GM20000 (cell line): ENCODE data around the gene CUL1.

ENCODE experiments used
- DNase-seq: peaks from one replicate; pipeline ENCODE4 v3.0.0; 2012; ENCODE audit warnings: low spot score
- CTCF ChIP-seq: IDR thresholded peaks from 2 replicates; pipeline ENCODE4 v1.5.1; 2012; ENCODE audit warnings: mild to moderate bottlenecking, control low read depth; ENCODE audit errors: extremely low read depth, missing control alignments

The CUL1 gene

GRCh38 chr7:148783801-148784527 is 85.3 kb downstream of the CUL1 start:
- no peak for DNase-seq
- no peak for TF ChIP-seq CTCF

DNA sequence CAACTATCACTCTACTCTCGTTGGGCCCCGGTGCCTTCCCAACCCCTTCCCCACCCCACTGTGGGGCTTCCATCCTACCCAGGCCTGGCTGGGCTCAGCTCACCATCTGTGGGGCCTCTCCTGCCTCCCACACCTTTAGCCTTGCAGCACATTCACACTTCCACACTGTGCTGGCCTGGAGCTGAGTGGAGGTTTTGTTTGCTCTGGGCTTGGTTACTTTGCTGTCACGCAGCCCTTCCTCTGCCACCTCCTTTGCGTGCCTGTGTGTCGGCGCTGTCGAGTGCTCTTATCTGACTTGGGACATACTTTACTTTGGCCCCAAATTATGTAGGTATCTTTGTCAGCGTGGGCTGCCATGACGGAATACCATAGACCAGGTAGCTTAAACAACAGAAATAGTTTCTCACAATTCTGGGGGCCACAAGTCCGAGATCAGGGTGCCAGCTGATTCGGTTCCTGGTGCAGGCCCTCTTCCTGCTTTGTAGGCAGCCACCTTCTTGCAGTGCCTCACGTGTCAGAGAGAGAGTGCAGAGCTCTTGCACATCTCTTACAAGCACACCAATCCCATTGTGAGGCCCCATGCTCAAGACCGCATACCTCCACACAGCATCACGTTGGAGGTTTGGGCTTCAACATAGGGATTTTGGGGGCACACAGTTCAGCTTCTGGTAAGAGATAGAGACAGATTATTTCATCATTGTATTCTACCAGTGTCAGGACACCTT is 89.0 kb downstream of the CUL1 start:
- no peak for TF ChIP-seq CTCF
- DNase-seq = no peak

- no peak for TF ChIP-seq CTCF
- DNase-seq = no peak
These were observed 90.5 kb downstream of the CUL1 start for GRCh38 chr7:148789220-148789619.

DNA sequence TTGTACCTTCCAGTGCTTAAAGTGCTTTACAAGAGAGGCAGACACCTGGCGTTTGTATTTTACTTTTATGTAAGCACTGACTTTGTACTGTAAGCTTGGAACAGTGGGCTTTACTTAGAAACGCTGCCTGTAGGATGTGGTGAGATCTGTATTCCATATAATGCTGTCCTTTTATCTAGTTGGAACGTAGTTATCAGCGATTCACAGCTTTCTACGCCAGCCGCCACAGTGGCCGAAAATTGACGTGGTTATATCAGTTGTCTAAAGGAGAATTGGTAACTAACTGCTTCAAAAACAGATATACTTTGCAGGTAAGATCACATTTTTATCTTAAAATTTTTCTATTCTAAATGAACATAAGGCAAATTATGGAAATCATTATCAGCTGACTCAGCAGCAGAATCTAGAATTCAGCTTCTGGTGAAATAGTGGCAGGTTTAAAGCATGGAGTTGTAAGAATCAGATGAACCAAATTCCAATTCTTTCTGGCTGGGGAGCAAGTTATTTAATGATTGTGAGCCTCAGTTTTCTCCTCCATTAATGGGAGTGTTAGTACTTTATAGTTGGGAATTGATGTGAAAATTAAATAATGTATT is 91.5 kb downstream of the CUL1 start:
- no peak for TF ChIP-seq CTCF

DNA sequence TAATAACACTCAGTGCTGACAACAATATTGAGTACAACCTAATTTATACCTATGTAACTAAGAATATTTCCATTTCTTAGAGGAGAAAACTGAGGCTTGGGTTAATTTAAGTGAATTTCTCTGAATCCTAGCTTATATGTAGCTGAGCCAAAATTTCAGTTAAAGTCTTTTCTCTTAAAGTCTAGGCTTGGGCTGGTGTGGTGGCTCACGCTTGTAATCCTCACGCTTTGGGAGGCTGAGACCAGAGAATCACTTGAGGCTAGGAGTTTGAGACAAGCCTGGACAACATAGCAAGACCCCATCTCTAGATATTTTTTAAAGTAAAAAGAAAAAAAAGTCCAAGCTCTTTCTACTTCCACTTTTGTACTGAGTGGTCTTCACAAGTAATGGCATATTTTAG is 92.1 kb downstream of the CUL1 start:
- no peak for DNase-seq
- TF ChIP-seq CTCF = no peak

More for the DNA sequence above, 91.5 kb downstream of the CUL1 start:
- DNase-seq = no peak

- no peak for TF ChIP-seq CTCF
- DNase-seq = no peak
These were observed 92.8 kb downstream of the CUL1 start for GRCh38 chr7:148791546-148791945.

DNA sequence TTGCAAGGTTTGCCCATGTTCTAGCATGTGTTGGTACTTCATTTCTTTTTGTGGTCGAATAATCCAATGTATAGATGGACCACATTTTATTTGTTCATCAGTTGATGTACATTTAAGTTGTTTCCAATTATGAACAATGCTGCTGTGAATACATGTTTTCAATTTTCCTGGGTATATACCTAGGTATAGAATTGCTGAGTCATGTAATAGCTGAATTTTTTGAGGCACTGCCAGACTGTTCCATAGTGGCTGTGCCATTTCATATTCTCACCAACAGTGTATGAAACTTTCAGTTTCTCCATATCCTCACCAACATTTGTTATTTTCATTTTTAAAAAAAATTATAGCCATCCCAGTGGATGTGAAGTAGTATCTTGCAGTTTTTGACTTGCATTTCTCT is 94.9 kb downstream of the CUL1 start:
- no peak for TF ChIP-seq CTCF
- no peak for DNase-seq
